Measurements from ENCODE around the gene ALCAM.

The ALCAM gene

GRCh38 chr3:105613120-105613519 lies 246.4 kb downstream of the ALCAM start:
- Histone ChIP-seq H3K79me2 (ENCODE audit: low read length) (no peaks in the 10 kb centered on the region), H3K27ac (ENCODE audit: low read length) (no peak overlapping the region), H3K4me1 (ENCODE audit: low read length) (no peaks in the 10 kb centered on the region), H3K9me3 (replicated peaks; ENCODE audit: insufficient read depth, low read length) (no peaks in the 10 kb centered on the region), H4K20me1 (ENCODE audit: insufficient read depth, low read length) (no peaks in the 10 kb centered on the region), H3K9ac (ENCODE audit: low read length) (no peak overlapping the region), H3K27me3 (replicated peaks; ENCODE audit: insufficient read depth, low read length) (no peaks in the 10 kb centered on the region), H3K9me2 (replicated peaks; ENCODE audit: insufficient read depth, low read length) (no peaks in the 10 kb centered on the region), H3K4me3 (ENCODE audit: low read length) (no peak overlapping the region), H3F3A (ENCODE audit: insufficient read depth, low read length) (no peaks in the 10 kb centered on the region), H3K36me3 (replicated peaks; ENCODE audit: insufficient read depth, low read length) (no peaks in the 10 kb centered on the region), H3K4me2 (ENCODE audit: low read depth, low read length) (no peak overlapping the region), H2AFZ (ENCODE audit: low read length) (no peak overlapping the region)
- TF ChIP-seq EZH2phosphoT487 (IDR thresholded peaks at IDR 0.05; ENCODE audit: low read length): no peak
- no peak for TF ChIP-seq CTCF (IDR thresholded peaks at IDR 0.05; ENCODE audit: low read length)
- no peak for TF ChIP-seq EZH2 (optimal IDR thresholded peaks at IDR 0.05; ENCODE audit: low read depth, low read length)
- DNase-seq: no peak

- no peaks in the 10 kb centered on the region for H3K79me2 ChIP-seq (ENCODE audit: low read length)
- no peak overlapping the region for H3K4me2 ChIP-seq (ENCODE audit: low read depth, low read length)
- no peaks in the 10 kb centered on the region for H3K27me3 ChIP-seq (replicated peaks; ENCODE audit: insufficient read depth, low read length)
- no peak overlapping the region for H3K9ac ChIP-seq (ENCODE audit: low read length)
- H3K4me1 ChIP-seq (ENCODE audit: low read length): no peaks in the 10 kb centered on the region
- H3K9me2 ChIP-seq (replicated peaks; ENCODE audit: insufficient read depth, low read length): no peaks in the 10 kb centered on the region
- TF ChIP-seq CTCF (IDR thresholded peaks at IDR 0.05; ENCODE audit: low read length) (no peak), EZH2phosphoT487 (IDR thresholded peaks at IDR 0.05; ENCODE audit: low read length) (no peak), EZH2 (optimal IDR thresholded peaks at IDR 0.05; ENCODE audit: low read depth, low read length) (no peak)
- H3K9me3 ChIP-seq (replicated peaks; ENCODE audit: insufficient read depth, low read length): no peaks in the 10 kb centered on the region
- no peak overlapping the region for H3K27ac ChIP-seq (ENCODE audit: low read length)
- H3F3A ChIP-seq (ENCODE audit: insufficient read depth, low read length): no peaks in the 10 kb centered on the region
- no peaks in the 10 kb centered on the region for H4K20me1 ChIP-seq (ENCODE audit: insufficient read depth, low read length)
- no peaks in the 10 kb centered on the region for H3K36me3 ChIP-seq (replicated peaks; ENCODE audit: insufficient read depth, low read length)
- no peak overlapping the region for H2AFZ ChIP-seq (ENCODE audit: low read length)
- H3K4me3 ChIP-seq (ENCODE audit: low read length): no peak overlapping the region
- DNase-seq: no peak
These were observed 247.8 kb downstream of the ALCAM start for GRCh38 chr3:105614288-105615030.

- TF ChIP-seq EZH2 (optimal IDR thresholded peaks at IDR 0.05; ENCODE audit: low read depth, low read length) (no peak), EZH2phosphoT487 (IDR thresholded peaks at IDR 0.05; ENCODE audit: low read length) (no peak), CTCF (IDR thresholded peaks at IDR 0.05; ENCODE audit: low read length) (no peak)
- H3F3A ChIP-seq (ENCODE audit: insufficient read depth, low read length): no peaks in the 10 kb centered on the region
- no peaks in the 10 kb centered on the region for H3K4me1 ChIP-seq (ENCODE audit: low read length)
- no peak overlapping the region for H3K27ac ChIP-seq (ENCODE audit: low read length)
- H4K20me1 ChIP-seq (ENCODE audit: insufficient read depth, low read length): no peaks in the 10 kb centered on the region
- H3K9me3 ChIP-seq (replicated peaks; ENCODE audit: insufficient read depth, low read length): no peaks in the 10 kb centered on the region
- no peak for DNase-seq
- H2AFZ ChIP-seq (ENCODE audit: low read length): no peak overlapping the region
- no peak overlapping the region for H3K9ac ChIP-seq (ENCODE audit: low read length)
- H3K9me2 ChIP-seq (replicated peaks; ENCODE audit: insufficient read depth, low read length): no peaks in the 10 kb centered on the region
- H3K27me3 ChIP-seq (replicated peaks; ENCODE audit: insufficient read depth, low read length): no peaks in the 10 kb centered on the region
- no peak overlapping the region for H3K4me2 ChIP-seq (ENCODE audit: low read depth, low read length)
- H3K36me3 ChIP-seq (replicated peaks; ENCODE audit: insufficient read depth, low read length): no peaks in the 10 kb centered on the region
- H3K79me2 ChIP-seq (ENCODE audit: low read length): no peaks in the 10 kb centered on the region
- H3K4me3 ChIP-seq (ENCODE audit: low read length): no peak overlapping the region
These were observed 249.1 kb downstream of the ALCAM start for GRCh38 chr3:105615814-105616213.
